Measurements from ENCODE around the gene TSPAN19. TPM values are rescaled to one million over a fixed set of nuclear protein-coding genes. Genes with fewer than 3 reads are reported as not detected.

Gene TSPAN19
- total RNA-seq, 1 experiment from 2014 or later: 0.32 TPM

DNA sequence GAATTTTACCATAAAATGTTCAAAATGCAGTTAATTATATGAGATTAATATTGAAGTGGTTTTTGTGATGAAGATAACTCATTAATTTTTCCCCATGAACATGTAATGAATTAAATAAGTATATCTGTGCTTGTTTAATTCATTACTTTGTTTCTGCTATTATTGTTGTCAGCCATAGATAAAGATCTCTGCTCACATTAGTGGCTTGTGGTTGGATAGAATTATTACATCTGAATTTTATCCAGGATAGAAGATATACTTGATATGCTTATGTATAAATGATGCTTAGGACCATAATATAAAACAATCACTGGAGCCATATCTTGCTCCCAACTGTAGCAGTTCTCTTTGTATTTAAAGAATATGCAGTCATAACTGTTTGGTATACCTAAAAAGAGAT is 18.5 kb downstream of the TSPAN19 start:
- no peaks in the 10 kb centered on the region for H4K20me1 ChIP-seq (ENCODE audit: insufficient read depth)
- H3K36me3 ChIP-seq (ENCODE audit: control insufficient read depth in 1 of 2, insufficient read depth in 2 of 2, low read length in 2 of 2): no peaks in the 10 kb centered on the region
- no peak overlapping the region for H3K4me2 ChIP-seq (ENCODE audit: low read length)
- H3K9me2 ChIP-seq (ENCODE audit: insufficient read depth): no peaks in the 10 kb centered on the region
- no TSS peak for BruUV-seq (replicated peaks)
- H2AFZ ChIP-seq (ENCODE audit: low read depth, low read length, poor library complexity, severe bottlenecking): peak overlapping the region; percentile 36
- no peak overlapping the region for H3K27ac ChIP-seq (ENCODE audit: low read depth, low read length)
- no peaks in the 10 kb centered on the region for H3K79me2 ChIP-seq (ENCODE audit: insufficient read depth, low read length)
- no peaks in the 10 kb centered on the region for H3K27me3 ChIP-seq (ENCODE audit: insufficient read depth, low read length)
- ChIA-PET RAD21 (ENCODE audit: low non-redundant PET in 1 of 2, low total read pairs in 2 of 2, uncharacterized antibody in 2 of 2, unreplicated experiment in 2 of 2) (no interaction called here), CTCF (interaction anchor here (0.8 to 1.8 kb wide), 2 partner anchors 12 kb away, joined by 3 to 20 read pairs; no protein-coding TSS in a partner anchor), POLR2A (no interaction called here)
- H3K4me1 ChIP-seq (ENCODE audit: control insufficient read depth in 1 of 2, insufficient read depth in 2 of 2, low read length in 2 of 2): peaks cover 4 to 8% of the 10 kb centered on the region in 2 experiments; a peak in 2 of 4 replicates
- H3K9ac ChIP-seq (ENCODE audit: low read length): no peak overlapping the region
- intact Hi-C loops (cut with micrococcal nuclease): no loop called here
- ATAC-seq (no peak), DNase-seq (ENCODE audit: low read depth, low spot score) (no peak)
- no peak overlapping the region for H3K4me3 ChIP-seq (replicated peaks in 1 of 2; ENCODE audit: low read depth in 1 of 2, low read length in 2 of 2)
- TF ChIP-seq, protein P1, sequence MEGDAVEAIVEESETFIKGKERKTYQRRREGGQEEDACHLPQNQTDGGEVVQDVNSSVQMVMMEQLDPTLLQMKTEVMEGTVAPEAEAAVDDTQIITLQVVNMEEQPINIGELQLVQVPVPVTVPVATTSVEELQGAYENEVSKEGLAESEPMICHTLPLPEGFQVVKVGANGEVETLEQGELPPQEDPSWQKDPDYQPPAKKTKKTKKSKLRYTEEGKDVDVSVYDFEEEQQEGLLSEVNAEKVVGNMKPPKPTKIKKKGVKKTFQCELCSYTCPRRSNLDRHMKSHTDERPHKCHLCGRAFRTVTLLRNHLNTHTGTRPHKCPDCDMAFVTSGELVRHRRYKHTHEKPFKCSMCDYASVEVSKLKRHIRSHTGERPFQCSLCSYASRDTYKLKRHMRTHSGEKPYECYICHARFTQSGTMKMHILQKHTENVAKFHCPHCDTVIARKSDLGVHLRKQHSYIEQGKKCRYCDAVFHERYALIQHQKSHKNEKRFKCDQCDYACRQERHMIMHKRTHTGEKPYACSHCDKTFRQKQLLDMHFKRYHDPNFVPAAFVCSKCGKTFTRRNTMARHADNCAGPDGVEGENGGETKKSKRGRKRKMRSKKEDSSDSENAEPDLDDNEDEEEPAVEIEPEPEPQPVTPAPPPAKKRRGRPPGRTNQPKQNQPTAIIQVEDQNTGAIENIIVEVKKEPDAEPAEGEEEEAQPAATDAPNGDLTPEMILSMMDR (IDR thresholded peaks at IDR 0.05 in 2 of 3, conservative IDR thresholded peaks at IDR 0.05 in 1 of 3; ENCODE audit: borderline replicate concordance in 1 of 3, insufficient read depth in 1 of 3, low read depth in 2 of 3, low read length in 2 of 3): no peak
- TF ChIP-seq ZNF274 (IDR thresholded peaks at IDR 0.05; ENCODE audit: low read depth, low read length) (no peak), TCF7L2 (IDR thresholded peaks at IDR 0.05; ENCODE audit: borderline replicate concordance, extremely low read depth, insufficient read depth, insufficient read length) (no peak), POLR2AphosphoS5 (IDR thresholded peaks at IDR 0.05; ENCODE audit: low read depth, low read length) (no peak), POLR2A (IDR thresholded peaks at IDR 0.05; ENCODE audit: borderline replicate concordance, extremely low read depth, insufficient read depth, insufficient read length) (no peak), FOSL1 (IDR thresholded peaks at IDR 0.05; ENCODE audit: low read depth) (no peak), ZFX (IDR thresholded peaks at IDR 0.05) (no peak), ELF1 (IDR thresholded peaks at IDR 0.05; ENCODE audit: borderline replicate concordance, low read depth) (no peak), EZH2 (IDR thresholded peaks at IDR 0.05) (no peak)
- no peaks in the 10 kb centered on the region for H3K9me3 ChIP-seq (ENCODE audit: control insufficient read depth in 1 of 2, insufficient read depth in 1 of 2, low read depth in 1 of 2, low read length in 2 of 2)
